GM18873 (cell line): ENCODE data around the gene KRT78.
"Not testable (repeated sequence)": the region's sequence is repeated elsewhere in the genome, so short reads cannot be mapped to it uniquely, and the experiment has no call there.

Source experiments
- ATAC-seq: cut with Tn5 transposase; IDR thresholded peaks from one replicate; pipeline ENCODE4 v1.9.1; 2021; ENCODE audit warnings: mild to moderate bottlenecking, moderate library complexity, moderate number of reproducible peaks; ENCODE audit not compliant: unreplicated experiment, low FRiP score

Gene KRT78

DNA sequence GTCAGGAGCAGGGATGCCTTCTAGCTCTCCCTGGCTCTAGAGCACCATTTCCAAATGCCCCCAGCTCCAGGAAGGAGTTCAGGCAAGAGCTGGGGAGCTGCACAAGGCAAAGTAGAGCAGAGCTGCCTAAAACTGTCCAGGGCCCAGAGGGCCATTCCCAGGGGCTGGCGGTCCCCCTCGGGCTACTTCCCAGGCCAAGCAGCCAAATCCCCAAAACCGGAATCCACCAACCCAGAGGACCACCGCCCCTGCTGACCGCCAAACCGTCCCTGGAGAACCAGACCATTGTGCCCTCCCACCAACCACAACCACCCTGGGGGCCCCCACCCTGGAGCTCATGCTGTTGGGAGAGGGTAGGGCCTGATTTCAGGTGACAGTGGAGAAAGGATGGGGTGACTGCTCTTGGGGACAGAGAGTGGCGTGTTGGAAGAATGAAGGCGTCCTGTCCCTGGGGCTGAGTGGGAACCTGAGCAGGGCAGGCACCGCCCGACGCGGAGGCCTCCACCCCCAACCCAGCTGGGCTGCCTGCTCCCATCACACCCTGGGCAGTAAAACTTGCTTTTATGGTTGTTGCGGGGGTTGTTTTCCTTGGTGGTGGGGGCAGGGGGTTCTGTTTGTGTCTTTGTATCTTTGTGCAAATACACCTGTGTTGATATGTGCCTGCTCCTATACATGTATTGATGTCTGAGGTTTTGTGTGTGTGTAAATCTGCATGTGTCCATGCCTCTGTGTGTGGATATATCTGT lies 24.0 kb upstream of the KRT78 start:
- ATAC-seq: no peak

DNA sequence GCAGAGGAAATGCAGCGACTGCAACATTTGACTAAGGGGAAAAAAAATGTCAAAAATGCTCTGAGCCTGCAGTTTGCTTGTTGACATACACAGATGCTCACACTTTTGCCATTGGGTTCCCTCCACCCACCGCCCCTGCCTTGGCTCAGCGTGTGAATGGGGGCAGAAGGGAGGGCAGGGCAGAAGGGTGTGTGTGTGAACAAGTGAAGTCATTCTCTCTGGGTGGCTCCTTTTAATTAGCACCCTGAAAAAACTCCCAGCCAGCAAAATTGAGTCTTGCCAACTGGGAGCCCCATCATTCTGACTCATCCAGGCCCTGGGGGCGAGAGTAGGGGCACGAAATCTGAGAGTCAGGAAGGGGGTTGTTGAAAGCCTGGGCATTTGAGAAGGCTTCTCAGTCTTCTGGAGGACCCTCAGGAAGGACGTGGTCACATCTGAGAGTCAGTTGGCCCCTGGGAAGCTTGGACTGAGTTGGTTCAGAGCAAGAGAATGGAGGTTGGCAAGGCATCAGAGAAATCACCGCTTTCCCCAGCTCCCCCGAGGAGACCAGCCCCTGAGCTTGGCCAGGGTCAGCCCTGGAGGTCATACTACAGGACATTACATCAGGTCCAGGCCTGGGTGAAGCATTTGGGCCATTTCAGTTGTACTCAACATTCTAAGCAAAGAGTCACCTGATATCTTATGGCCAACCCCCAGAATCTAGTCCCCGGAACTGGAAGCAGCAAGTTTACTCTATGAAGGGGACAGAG lies 22.7 kb upstream of the KRT78 start:
- no peak for ATAC-seq

DNA sequence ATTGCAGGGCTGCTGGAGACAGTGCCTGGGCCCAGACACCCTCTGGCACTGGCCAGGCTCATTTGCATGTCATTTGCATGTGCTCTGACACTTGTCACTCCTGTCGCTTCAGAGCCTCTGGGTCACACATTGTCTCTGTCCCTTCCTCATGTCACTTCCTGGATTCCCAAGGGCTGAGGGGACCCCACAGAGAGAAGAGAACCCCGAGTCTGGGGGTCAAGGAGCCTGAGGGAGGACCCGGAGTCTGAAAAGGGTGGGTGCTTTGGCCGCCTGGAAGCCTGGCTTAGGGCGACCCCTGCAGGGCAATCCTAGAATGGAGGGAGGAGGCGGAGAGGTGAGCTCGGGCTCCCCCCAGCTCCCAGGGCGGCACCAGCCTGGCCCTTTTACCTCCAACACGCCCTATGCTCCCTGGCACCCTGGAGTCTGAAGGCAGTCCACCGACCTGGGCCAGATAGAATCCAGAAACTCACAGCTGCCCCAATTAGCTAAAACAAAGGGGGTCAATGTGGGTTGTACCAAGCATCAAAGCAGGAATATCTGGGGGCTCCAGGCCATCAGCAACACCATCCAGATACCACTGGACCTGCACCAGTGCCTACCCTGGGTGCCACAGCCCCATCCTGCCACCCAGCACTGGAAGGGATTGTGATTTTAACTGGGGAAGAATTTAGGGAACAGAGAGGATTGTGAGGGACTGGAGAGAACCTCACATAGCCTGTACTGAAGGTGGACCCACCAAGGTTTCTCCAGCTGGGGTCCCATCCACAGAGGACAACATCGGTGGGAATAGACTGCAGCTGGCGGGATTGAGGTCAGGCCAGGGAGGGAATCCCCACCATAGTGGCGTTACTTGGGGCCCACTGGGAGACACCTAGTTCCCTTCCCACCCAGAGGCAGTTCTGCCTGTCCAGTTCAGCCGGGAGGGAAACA lies 21.8 kb upstream of the KRT78 start:
- ATAC-seq: no peak

DNA sequence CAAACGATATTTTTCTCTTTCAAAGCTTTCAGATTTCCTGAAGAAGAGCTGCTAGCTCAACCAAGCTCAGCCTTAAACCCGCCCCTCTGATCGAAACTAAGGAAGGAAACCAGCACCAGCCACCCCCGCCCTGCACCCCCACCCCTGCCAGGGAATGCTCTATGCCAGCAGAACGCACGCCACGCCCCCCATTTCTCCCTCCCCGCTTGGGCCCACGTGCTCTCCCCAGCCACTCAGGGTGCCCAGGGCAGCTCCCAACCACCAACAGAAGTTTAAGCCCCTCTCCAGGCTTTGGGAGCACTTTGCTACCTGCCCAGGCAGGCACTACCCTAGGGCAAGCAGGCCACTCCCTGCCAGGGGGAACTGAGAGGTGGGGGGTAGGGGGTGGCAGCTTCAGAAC lies 18.8 kb upstream of the KRT78 start:
- ATAC-seq: no peak

DNA sequence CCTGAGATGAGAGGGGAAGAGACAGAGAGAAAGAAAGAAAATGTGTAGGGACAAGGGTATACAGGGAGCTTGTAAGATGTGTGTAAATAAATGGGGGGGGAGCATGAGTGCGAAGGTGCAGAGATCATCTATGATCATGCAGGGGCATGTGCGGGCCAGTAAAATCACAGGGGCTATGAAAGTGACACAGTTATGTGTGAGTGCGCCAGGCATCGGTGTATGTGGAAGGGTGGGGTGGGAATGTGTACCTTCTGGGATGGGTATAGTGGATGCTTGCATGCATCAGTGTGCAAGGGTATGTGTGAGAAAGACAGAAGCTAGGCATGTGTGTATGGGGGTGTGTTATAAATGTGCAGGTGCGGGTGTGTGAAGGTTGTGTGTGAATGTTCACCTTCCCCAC lies 18.4 kb upstream of the KRT78 start:
- ATAC-seq: no peak

DNA sequence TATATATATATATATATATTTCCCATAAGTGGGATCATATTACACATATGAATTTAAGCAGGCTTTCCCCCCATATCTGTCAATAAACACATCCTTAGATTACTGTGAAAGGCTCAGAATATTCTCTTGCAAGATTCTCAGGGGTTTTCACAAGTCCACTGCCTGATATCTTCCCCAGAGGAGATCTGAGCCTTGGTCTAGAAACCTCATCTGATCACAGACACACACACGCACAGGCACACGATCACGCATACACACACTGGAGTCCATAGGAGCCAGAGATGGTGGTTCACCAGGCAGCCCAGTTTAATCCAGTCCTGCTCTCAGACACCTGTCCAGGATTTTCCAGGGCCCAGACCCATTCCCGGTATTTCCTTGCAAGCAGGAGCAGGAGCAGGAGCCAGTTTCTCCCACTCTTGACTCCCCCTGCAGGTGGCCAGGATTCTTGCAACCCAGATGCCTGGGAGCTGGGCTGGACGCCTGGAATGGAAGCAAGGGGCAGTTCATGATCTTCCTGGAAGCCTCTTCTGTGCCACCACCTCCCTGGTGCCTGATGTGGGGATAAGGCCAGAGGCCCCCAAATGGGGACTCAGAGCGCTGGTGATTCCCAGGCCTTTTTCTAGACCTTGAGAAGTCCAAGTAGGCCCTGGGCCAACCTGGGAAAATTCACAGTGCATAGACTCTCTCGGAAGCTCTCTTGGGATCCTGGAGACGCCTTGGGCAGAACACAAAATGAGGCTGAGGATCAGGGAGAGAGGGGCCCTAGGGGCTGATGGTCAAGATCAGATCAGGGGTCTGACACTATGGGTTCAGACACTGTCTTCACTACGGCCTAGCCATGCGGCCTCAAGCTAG lies 16.5 kb upstream of the KRT78 start:
- ATAC-seq: no peak

DNA sequence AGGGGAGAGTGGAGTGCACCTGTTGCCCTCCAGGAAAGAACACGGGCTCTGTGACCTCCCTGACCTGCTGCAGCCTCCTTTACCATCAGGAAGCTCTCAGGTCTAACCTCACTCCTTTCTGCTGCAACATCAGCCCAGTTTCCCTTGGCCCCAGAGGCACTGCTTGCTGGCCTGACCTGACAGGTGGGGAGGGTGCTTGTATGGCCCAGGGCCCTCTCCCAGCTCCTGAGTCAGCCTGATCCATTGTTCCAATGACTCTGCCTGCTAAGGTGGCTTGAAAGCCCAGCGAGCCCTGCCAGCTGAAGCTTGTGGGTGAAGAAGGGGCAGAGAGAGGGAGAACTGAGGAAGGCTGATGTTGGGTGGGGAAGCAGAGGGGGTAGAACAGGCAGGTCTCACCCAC lies 13.2 kb upstream of the KRT78 start:
- ATAC-seq: no peak

DNA sequence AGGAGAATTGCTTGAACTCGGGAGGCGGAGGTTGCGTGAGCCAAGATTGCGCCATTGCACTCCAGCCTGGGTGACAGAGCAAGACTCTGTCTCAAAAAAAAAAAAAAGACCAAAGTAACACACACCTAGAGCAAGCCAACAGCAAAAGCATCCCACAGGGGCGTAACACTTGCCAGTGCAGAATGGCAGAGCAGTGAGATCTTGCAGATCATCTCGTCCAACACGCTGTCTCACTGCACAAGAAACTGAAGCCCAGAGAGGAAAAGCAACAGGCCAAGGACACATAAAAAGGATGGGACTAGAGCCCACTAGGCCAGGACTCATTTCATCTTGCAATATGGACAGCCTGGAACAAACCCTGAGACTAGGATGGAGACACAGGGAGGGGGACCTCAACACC lies 12.7 kb upstream of the KRT78 start:
- ATAC-seq: no peak

DNA sequence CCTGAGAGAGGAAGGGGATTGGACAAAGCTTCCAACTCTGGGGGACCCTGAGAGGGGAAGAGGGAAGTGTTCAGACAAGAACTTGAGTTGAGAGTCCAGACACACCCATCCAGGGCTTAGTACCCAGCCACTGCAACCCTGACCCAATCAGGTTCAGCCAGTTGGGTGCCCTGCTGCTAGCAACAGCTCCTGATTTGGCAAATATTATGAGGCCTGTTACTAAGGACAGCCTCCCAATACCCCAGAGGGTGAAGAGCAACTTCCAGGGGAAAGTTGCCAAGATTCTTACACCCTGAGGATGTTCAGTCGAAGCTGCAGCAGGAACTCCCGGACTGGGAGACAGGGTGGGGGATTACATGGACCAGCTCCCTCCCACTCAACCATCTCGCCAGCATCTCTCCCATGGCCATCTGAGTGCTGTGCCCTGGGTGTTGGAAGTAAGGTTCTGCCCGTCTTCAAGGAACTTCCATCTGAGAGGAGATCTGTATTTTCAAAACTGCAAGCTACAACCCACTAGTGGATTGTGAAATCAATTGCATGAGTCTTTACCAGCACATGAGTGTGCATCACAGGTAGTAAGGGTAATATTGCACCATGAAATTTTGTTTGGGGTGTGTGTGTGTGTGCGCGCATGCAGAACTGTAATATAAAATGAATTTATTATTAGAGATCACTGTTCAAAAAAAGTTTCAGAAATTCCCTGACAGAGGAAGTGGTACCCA lies 11.5 kb upstream of the KRT78 start:
- no peak for ATAC-seq

DNA sequence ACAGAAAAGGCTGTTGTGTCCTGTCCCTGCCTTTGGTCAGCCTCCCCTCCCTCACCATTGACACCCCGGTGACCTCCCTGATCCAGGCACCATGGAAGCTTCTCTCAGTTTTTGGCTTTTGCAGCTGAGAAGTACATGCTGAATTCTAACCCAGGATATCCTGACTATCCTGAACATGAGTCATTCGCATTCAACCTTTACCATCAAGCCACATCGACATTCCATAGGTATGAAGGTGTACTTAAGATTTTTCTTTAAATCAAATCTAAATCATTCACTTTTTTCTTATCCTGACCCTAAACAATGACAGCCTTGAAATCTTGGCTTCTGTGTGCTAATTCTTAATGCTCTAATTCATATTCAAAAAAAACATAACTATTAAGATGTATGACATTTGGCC lies 8.7 kb upstream of the KRT78 start:
- no peak for ATAC-seq

DNA sequence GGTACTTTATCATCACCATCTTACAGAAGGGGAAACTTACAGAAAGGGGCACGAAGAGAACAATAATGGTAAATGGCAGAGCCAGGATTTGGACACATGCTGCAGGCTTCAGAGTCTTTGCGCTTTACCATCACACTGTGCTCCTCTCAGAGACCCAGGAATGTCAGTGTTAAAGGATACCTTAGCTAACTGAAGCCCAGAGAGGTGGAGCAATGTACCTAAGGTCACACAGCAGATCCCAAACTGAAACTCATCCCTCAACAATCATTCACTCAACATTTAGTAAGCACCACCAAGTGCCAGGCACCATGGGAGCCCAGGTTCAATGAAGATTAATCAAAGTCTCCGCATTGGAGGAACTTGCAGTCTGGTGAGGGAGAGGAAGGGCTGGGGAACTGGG lies 8.0 kb upstream of the KRT78 start:
- ATAC-seq: no peak

DNA sequence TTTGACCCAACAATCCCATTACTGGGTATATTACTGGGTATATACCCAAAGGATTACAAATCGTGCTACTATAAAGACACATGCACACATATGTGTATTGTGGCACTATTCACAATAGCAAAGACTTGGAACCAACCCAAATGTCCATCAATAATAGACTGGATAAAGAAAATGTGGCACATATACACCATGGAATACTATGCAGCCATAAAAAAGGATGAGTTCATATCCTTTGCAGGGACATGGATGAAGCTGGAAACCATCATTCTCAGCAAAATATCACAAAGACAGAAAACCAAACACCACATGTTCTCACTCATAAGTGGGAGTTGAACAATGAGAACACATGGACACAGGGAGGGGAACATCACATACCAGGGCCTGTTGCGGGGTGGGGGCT lies 7.3 kb upstream of the KRT78 start:
- not testable (repeated sequence) for ATAC-seq

DNA sequence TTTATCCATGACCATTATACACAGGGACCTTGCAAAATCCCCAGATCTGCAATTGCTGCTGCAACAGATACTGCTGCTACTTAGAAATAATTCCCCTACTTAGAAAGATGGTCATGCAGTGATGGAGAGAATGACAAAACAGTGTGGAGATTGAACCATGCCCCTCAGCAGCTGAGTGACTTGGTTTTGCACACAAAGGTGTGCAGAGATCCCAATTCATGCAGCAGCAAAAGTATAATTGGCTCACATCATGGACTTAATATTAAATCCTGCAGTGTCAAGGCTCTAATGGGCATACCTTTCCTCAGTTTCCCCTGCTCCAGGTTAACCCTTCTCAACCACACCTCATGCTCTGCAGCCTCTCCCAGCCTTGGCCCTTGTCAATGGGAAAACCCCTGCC lies 3.0 kb upstream of the KRT78 start:
- no peak for ATAC-seq

DNA sequence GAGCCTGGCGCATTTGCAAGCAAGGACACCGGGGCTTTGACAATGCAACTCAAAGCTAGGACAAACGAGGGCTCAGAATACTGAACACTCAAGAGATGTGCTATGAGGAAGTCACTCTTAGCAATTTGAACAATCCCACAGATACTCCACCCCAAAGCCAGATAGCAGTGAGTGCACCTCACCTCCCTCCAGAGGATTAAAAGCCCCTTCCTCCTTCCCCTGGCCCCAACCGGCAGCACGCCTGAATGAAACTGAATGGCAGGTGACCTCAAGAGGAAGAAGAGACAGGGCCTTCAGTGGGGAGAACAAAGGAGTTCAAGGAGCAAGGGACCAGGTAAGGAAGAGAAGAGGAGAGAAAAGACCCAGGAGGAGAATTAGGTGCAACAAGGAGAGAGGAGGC lies 1.9 kb upstream of the KRT78 start:
- ATAC-seq: no peak

DNA sequence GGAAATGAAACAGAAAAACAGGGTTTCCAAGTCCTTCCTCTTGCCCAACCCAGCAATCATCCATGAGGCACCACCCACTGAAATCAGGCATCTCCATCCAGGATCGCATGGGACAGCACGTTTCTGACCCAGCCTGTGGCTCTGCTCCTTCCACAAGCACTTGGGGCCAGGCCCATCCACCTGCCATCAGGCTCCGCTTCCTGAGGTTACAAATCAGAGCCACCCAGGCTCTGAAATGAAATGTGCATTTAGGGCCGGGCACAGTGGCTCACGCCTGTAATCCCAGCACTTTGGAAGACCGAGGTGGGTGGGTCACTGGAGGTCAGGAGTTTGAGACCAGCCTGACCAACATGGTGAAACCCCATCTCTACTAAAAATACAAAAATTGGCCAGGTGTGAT lies 717 bp upstream of the KRT78 start:
- ATAC-seq: no peak

DNA sequence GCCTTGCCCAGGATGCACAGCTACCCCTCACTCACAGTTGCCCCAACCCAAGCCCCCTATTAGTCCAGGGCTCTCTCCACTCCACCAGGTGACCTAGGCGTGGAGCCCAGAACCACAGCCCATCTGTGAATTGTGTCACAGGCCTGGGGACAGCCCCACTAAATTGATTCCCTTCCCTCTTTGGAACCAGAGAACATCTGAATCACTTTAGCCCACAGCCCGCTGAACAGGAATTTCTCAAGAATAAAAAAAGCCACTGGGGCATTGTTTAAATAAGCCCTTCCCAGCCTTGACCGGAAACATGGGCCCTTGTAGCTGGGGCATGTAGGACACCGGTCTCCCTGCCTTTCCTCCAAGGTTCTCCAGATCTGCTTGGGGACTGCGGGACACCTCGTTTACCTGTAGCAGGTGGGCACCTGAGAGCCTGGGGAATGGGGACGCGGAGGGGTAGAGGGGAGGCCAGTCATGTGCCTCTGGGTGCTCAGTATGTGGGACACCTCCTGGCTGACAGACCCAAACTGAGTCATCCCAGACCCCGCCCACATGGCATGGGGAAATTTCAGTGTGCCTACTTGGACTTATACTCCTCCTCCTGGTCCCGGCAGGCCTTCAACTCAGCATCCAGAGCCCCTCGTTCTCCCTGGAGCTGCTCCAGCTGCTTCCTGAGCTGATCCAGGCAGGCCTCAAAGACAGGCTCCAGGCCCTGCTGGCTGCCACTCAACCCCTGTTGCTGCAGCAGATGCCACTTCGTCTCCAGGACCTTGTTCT lies 1.3 kb downstream of the KRT78 start:
- no peak for ATAC-seq

DNA sequence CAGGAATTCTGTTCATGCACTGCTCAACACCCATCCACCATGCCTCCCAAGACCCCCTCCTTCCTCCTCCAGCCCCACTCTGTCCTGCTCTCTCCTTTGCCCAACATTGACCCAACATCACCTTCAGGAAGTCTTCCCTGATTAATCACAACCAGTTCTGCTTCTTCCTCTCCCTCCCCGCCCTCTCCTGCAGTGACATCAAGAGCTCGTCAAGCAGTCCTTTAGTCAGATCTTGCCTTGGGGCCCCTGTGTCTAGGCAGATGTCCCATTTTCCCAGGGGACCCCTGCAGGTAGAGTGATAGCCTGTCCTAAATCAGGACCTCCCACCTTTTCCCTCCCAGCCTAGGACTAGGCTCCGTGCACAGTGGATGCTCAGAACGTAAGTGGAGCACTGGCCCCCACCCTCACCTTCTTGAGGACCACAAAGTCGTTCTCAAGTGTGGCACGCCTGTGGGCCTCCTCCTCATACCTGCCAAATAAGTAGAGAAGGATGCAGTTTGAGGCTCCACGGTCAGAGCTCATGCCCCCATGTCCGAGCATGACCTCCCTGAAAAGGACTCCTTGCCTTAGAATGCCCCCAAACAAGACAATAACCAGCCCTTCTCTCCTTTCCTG lies 2.3 kb downstream of the KRT78 start:
- no peak for ATAC-seq

DNA sequence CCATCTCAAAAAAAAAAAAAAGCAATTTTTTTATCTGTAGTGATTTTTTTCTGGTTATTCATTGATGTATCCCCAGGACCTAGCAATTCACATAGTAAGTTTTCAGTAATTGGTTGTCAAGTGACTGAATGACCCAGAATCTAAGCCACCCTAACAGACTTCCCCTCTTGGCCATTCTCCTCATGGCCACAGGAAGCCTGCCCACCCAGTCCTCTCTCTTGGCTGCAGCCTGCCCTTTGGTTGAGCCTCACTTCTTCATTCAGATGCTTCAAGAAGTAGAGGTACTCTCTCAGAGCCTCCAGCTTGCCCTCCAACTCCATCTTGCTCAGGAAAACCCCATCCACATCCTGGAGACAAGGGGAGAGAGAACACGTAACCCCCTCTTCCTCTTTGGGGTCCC lies 2.8 kb downstream of the KRT78 start:
- ATAC-seq: no peak
